CD14-positive monocyte (primary cell): Measurements from ENCODE around the gene DCLRE1B. TPM values are rescaled to one million over a fixed set of nuclear protein-coding genes. Genes with fewer than 3 reads are reported as not detected.

Experiments
- DNase-seq, 3 donors: peaks; one replicate each; pipeline ENCODE4 v3.0.0-alpha.2; 2011 to 2022
- H2AFZ ChIP-seq: 2 replicates; pipeline ENCODE4 v1.6.0; 2012; ENCODE audit warnings: mild to moderate bottlenecking, low read depth, low read length, inconsistent platforms; ENCODE audit not compliant: insufficient read depth, poor library complexity, severe bottlenecking
- H3K27ac ChIP-seq, 2 donors: 1 replicate in 1 of 2; 2 replicates in 1 of 2; pipeline ENCODE4 v1.5.1; 2012 to 2013; ENCODE audit warnings: low read length in 2 of 2, control low read depth in 1 of 2, inconsistent platforms in 1 of 2, low read depth in 1 of 2, mild to moderate bottlenecking in 1 of 2
- H3K27me3 ChIP-seq, 2 donors: one replicate each; pipeline versions ENCODE4 v1.6.0 to v1.6.1; 2011 to 2013; ENCODE audit warnings: low read length in 2 of 2; ENCODE audit not compliant: control insufficient read depth in 2 of 2, insufficient read depth in 2 of 2
- H3K36me3 ChIP-seq, 2 donors: replicated peaks in 1 of 2; 1 replicate in 1 of 2; 2 replicates in 1 of 2; pipeline versions ENCODE4 v1.5.1 to v1.6.1; 2012 to 2013; ENCODE audit warnings: low read length in 2 of 2, control low read depth in 1 of 2, inconsistent platforms in 1 of 2, mild to moderate bottlenecking in 1 of 2; ENCODE audit not compliant: insufficient read depth in 2 of 2, control insufficient read depth in 1 of 2
- H3K4me1 ChIP-seq, 2 donors: 1 replicate in 1 of 2; 2 replicates in 1 of 2; pipeline versions ENCODE4 v1.5.1 to v1.6.1; 2012 to 2013; ENCODE audit warnings: low read length in 2 of 2, control low read depth in 1 of 2, inconsistent platforms in 1 of 2, mild to moderate bottlenecking in 1 of 2, moderate library complexity in 1 of 2; ENCODE audit not compliant: insufficient read depth in 2 of 2, control insufficient read depth in 1 of 2
- H3K4me2 ChIP-seq: replicated peaks from 2 replicates; pipeline ENCODE3; 2012; ENCODE audit warnings: low read length, moderate library complexity, mild to moderate bottlenecking; ENCODE audit not compliant: poor library complexity, severe bottlenecking; ENCODE audit errors: extremely low read depth
- H3K4me3 ChIP-seq, 3 experiments: fragments of 200-600 bp in 1 of 3; sonication (generic) in 1 of 3; replicated peaks in 1 of 3; 1 replicate in 2 of 3; 2 replicates in 1 of 3; pipeline ENCODE4 v1.5.1; 2011 to 2013; ENCODE audit warnings: low read length in 3 of 3, mild to moderate bottlenecking in 3 of 3, control low read depth in 2 of 3, low read depth in 2 of 3, inconsistent platforms in 1 of 3, moderate library complexity in 1 of 3
- H3K79me2 ChIP-seq: 2 replicates; pipeline ENCODE4 v1.6.0; 2012; ENCODE audit warnings: mild to moderate bottlenecking, control low read depth, inconsistent platforms, low read length, moderate library complexity; ENCODE audit not compliant: insufficient read depth
- H3K9ac ChIP-seq: 2 replicates; pipeline ENCODE4 v1.6.0; 2017; ENCODE audit warnings: low read length, mild to moderate bottlenecking; ENCODE audit not compliant: insufficient read depth, poor library complexity, severe bottlenecking
- H3K9me3 ChIP-seq, 2 donors: replicated peaks in 1 of 2; 1 replicate in 1 of 2; 2 replicates in 1 of 2; pipeline versions ENCODE4 v1.5.1 to v1.6.1; 2012 to 2013; ENCODE audit warnings: low read length in 2 of 2, control low read depth in 1 of 2; ENCODE audit not compliant: control insufficient read depth in 1 of 2, insufficient read depth in 1 of 2
- H4K20me1 ChIP-seq: 2 replicates; pipeline ENCODE4 v1.6.0; 2012; ENCODE audit warnings: mild to moderate bottlenecking, low read length, control low read depth, moderate library complexity; ENCODE audit not compliant: insufficient read depth
- H3K27ac Mint-ChIP-seq, 7 donors: one replicate each; pipeline ENCODE4 v1.8.0; 2020; ENCODE audit warnings: mild to moderate bottlenecking in 7 of 7, mixed read lengths in 7 of 7, moderate library complexity in 6 of 7, inconsistent platforms in 2 of 7
- H3K27me3 Mint-ChIP-seq, 3 donors: one replicate each; pipeline ENCODE4 v1.8.0; 2021 to 2022; ENCODE audit warnings: low read depth in 3 of 3, mild to moderate bottlenecking in 3 of 3, mixed read lengths in 3 of 3, moderate library complexity in 3 of 3, inconsistent platforms in 1 of 3
- H3K36me3 Mint-ChIP-seq, 2 donors: one replicate each; pipeline ENCODE4 v1.8.0; 2020; ENCODE audit warnings: mixed read lengths in 2 of 2, inconsistent platforms in 1 of 2, mild to moderate bottlenecking in 1 of 2
- H3K4me1 Mint-ChIP-seq: one replicate; pipeline ENCODE4 v1.8.0; 2020; ENCODE audit warnings: mild to moderate bottlenecking, mixed read lengths
- H3K4me3 Mint-ChIP-seq, 2 donors: one replicate each; pipeline ENCODE4 v1.8.0; 2020; ENCODE audit warnings: mild to moderate bottlenecking in 2 of 2, mixed read lengths in 2 of 2, moderate library complexity in 1 of 2
- H3K9me3 Mint-ChIP-seq, 7 donors: one replicate each; pipeline ENCODE4 v1.8.0; 2020 to 2022; ENCODE audit warnings: mixed read lengths in 7 of 7, mild to moderate bottlenecking in 6 of 7, moderate library complexity in 6 of 7, inconsistent platforms in 2 of 7
- CTCF ChIP-seq: fragments of 200-600 bp; IDR thresholded peaks from one replicate; pipeline ENCODE4 v1.8.0; 2022; ENCODE audit warnings: antibody characterized with exemption, mild to moderate bottlenecking
- WGBS: methylation state at CpG from one replicate; pipeline ENCODE4 v1.1.5; 2013; ENCODE audit warnings: missing lambda C conversion rate; ENCODE audit not compliant: insufficient coverage; 5-methylcytosine and 5-hydroxymethylcytosine counted together
- intact Hi-C, 2 donors: fragments of 100-400 bp; cut with micrococcal nuclease; formaldehyde crosslinking; loops; one replicate each; pipeline versions ENCODE4 v1.15.0 to v1.15.1; 2023
- polyA plus RNA-seq, 3 donors: library from polyadenylated mRNA; depleted of rRNA in 1 of 3; unstranded in 2 of 3; stranded (reverse) in 1 of 3; fragments of 300-500 nt in 2 of 3; fragments of >200 nt in 1 of 3; fragmentation: Illumina TruSeq in 2 of 3; gene quantifications; 1 replicate in 2 of 3; 2 replicates in 1 of 3; pipeline ENCODE4 v1.2.3, GENCODE V29; 2012 to 2021

DCLRE1B gene
- polyA plus RNA-seq, 3 donors, result 3.0 to 5.7 (median 4.5) TPM

- H3K27ac ChIP-seq, result peak overlapping the region in 1 of 2 donors; percentile 73
- H3K9me3 ChIP-seq, result no peaks in the 10 kb centered on the region
- H3K4me2 ChIP-seq, result no peak overlapping the region
- no peak overlapping the region for H3K4me3 Mint-ChIP-seq
- 83% methylated on average over 1 of the region's 5 CpGs for WGBS
- no peak overlapping the region for H2AFZ ChIP-seq
- peaks cover 61% of the 10 kb centered on the region for H3K4me1 Mint-ChIP-seq
- H3K36me3 ChIP-seq, result peaks cover 0 to 24% of the 10 kb centered on the region in 2 donors
- H3K27me3 Mint-ChIP-seq, result peaks cover 0 to 2% (median 0%) of the 10 kb centered on the region in 3 donors
- H3K4me3 ChIP-seq, result no peak overlapping the region
- peaks cover 0 to 1% (median 0%) of the 10 kb centered on the region in 7 donors for H3K9me3 Mint-ChIP-seq
- H3K27ac Mint-ChIP-seq, result peak overlapping the region; percentile 72 to 90 (median 79)
- H3K9ac ChIP-seq, result no peak overlapping the region
- peaks cover 18 to 50% of the 10 kb centered on the region in 2 donors for H3K36me3 Mint-ChIP-seq
- peak in 2 of 3 donors; percentile 24 to 38 for DNase-seq
- no peak for TF ChIP-seq CTCF
- no peaks in the 10 kb centered on the region for H4K20me1 ChIP-seq
- H3K79me2 ChIP-seq, result peaks cover 87% of the 10 kb centered on the region
- intact Hi-C loops, result loop anchor here in 1 of 2 donors (5.0 kb wide), 1 partner anchor 41 kb away; the partner anchor contains the start of gene AP4B1
- H3K4me1 ChIP-seq, result peaks cover 51 to 66% of the 10 kb centered on the region in 2 donors
- no peaks in the 10 kb centered on the region for H3K27me3 ChIP-seq
Measured at GRCh38 chr1:113861641-113862040, 43.5 kb upstream of the DCLRE1B start.

GRCh38 chr1:113868387-113869083, 36.6 kb upstream of the DCLRE1B start:
- Histone ChIP-seq H3K36me3 (peaks cover 0 to 15% of the 10 kb centered on the region in 2 donors), H3K9ac (no peak overlapping the region), H3K4me1 (peaks cover 49 to 66% of the 10 kb centered on the region in 2 donors), H4K20me1 (no peaks in the 10 kb centered on the region), H3K9me3 (no peaks in the 10 kb centered on the region), H3K4me2 (no peak overlapping the region), H3K79me2 (peaks cover 80% of the 10 kb centered on the region), H3K4me3 (no peak overlapping the region), H3K27ac (peak overlapping the region in 1 of 2 donors; percentile 98), H2AFZ (no peak overlapping the region), H3K27me3 (no peaks in the 10 kb centered on the region)
- Mint-ChIP-seq H3K27ac (peak overlapping the region; percentile 65 to 89 (median 82)), H3K36me3 (peaks cover 9 to 23% of the 10 kb centered on the region in 2 donors), H3K4me3 (peak overlapping the region in 1 of 2 donors; percentile 30), H3K27me3 (no peaks in the 10 kb centered on the region), H3K4me1 (peaks cover 49% of the 10 kb centered on the region), H3K9me3 (peaks cover 0 to 2% (median 0%) of the 10 kb centered on the region in 7 donors)
- no peak for TF ChIP-seq CTCF
- 100% methylated on average over 1 of the region's 4 CpGs for WGBS
- intact Hi-C loops, result loop anchor here in 1 of 2 donors (5.0 kb wide), 1 partner anchor 64 kb away; no protein-coding TSS in a partner anchor
- peak in 2 of 3 donors; percentile 47 to 58 for DNase-seq
